Heart left ventricle (tissue), 16 donors: ENCODE data around the gene SH2D2A. TPM values are rescaled to one million over a fixed set of nuclear protein-coding genes. Genes with fewer than 3 reads are reported as not detected.

Experiments used
- ATAC-seq, 4 donors: fragments of 200-7000 bp; cut with Tn5 transposase; one replicate each; pipeline ENCODE4 v1.9.1; 2020 to 2022; ENCODE audit warnings: moderate library complexity in 4 of 4, mild to moderate bottlenecking in 3 of 4, moderate number of reproducible peaks in 1 of 4
- DNase-seq, 5 donors: peaks; one replicate each; pipeline ENCODE4 v3.0.0-alpha.2; 2020
- H3K27ac ChIP-seq, 12 donors: fragments of 200-600 bp; sonication (generic) in 4 of 12; one replicate each; pipeline versions ENCODE4 v1.5.0 to v1.8.0; 2016 to 2022; ENCODE audit warnings: mild to moderate bottlenecking in 2 of 12
- H3K27me3 ChIP-seq, 9 donors: fragments of 200-600 bp; sonication (generic) in 2 of 9; one replicate each; pipeline versions ENCODE4 v1.5.1 to v1.8.0; 2016 to 2022; ENCODE audit warnings: mild to moderate bottlenecking in 3 of 9
- H3K36me3 ChIP-seq, 9 donors: fragments of 200-600 bp; sonication (generic) in 2 of 9; one replicate each; pipeline versions ENCODE4 v1.5.0 to v1.8.0; 2018 to 2022; ENCODE audit warnings: mild to moderate bottlenecking in 2 of 9
- H3K4me1 ChIP-seq, 12 donors: fragments of 200-600 bp; sonication (generic) in 4 of 12; one replicate each; pipeline versions ENCODE4 v1.5.0 to v1.8.0; 2016 to 2022; ENCODE audit warnings: mild to moderate bottlenecking in 3 of 12
- H3K4me3 ChIP-seq, 12 donors: fragments of 200-600 bp; sonication (generic) in 4 of 12; one replicate each; pipeline versions ENCODE4 v1.5.0 to v1.8.0; 2017 to 2022; ENCODE audit warnings: mild to moderate bottlenecking in 9 of 12, moderate library complexity in 4 of 12
- H3K9me3 ChIP-seq, 12 donors: fragments of 200-600 bp; sonication (generic) in 4 of 12; one replicate each; pipeline versions ENCODE4 v1.5.0 to v1.8.0; 2016 to 2022; ENCODE audit warnings: mild to moderate bottlenecking in 1 of 12
- CTCF ChIP-seq, 12 donors: fragments of 200-600 bp; sonication (generic) in 4 of 12; IDR thresholded peaks; one replicate each; pipeline versions ENCODE4 v1.5.0 to v1.8.0; 2018 to 2022; ENCODE audit warnings: antibody characterized with exemption in 12 of 12, mild to moderate bottlenecking in 5 of 12
- POLR2A ChIP-seq, 2 donors: fragments of 450-650 bp; IDR thresholded peaks; one replicate each; pipeline ENCODE4 v1.6.1; 2017; ENCODE audit warnings: antibody characterized with exemption in 2 of 2, mild to moderate bottlenecking in 2 of 2, moderate library complexity in 2 of 2
- WGBS, 4 donors: extraction: QIAGEN DNeasy Blood & Tissue Kit in 2 of 4; methylation state at CpG; one replicate each; pipeline versions ENCODE4 v1.1.5 to v1.1.7; 2013 to 2018; 5-methylcytosine and 5-hydroxymethylcytosine counted together
- intact Hi-C, 10 donors: fragments of 100-400 bp; cut with DNase I; formaldehyde crosslinking; loops; one replicate each; pipeline versions ENCODE4 v1.11.1 to v1.14.2; 2022
- polyA plus RNA-seq, 2 donors: library from polyadenylated mRNA; stranded (reverse); fragments of 200-250 nt; gene quantifications; one replicate each; pipeline ENCODE4 v1.2.3, GENCODE V29; 2013
- total RNA-seq, 9 donors: library from RNA; depleted of rRNA in 2 of 9; stranded (reverse); fragments of >200 nt in 2 of 9; fragmentation: NEBNext Ultra II Directional in 3 of 9; extraction: Animal tissue kit (Norgen Biotek cat#: 25700) in 3 of 9; gene quantifications; one replicate each; pipeline versions ENCODE4 v1.1.0 to v1.2.4, GENCODE V29; 2016 to 2023
- donor health status: ischemic (EF 13 %, LVEDD 7.1; RV severe dilation, severe dysfunction).
- donor health status: healthy with polysubstance abuse.
- donor health status: DM: no; HTN: yes; CAD: no.
- donor health status: DM: no; HTN: no; CAD: no.
- donor health status: ischemic (EF 25% LVEDD 6.9; RV normal size, moderate dysfunction).
- donor health status: ischemic (EF 25% LVEDD 5.7; RV mildly dilated, moderate dysfunction).
- donor health status: healthy.
- donor health status: DM: yes; HTN: yes; CAD: no.
- donor health status: ischemic (EF 35%, LVEDD 5.7; RV mildly dilated, moderate dysfunction).
- donor health status: nonischemic (EF 11% LVEDD 7.7; RV severe dilation, severe dysfunction).
- donor health status: DM: yes; HTN: yes; CAD: no.
- donor health status: PGD.
- donor health status: ischemic (EF 29% LVEDD 5.4; RV normal size, mild dysfunction).
- donor health status: nonischemic (EF 23%, LVEDD 6.1; RV moderate dilation, normal function).

Gene SH2D2A
- total and polyA plus RNA-seq, 11 donors: 0.52 to 8.2 (median 1.1) TPM

- Histone ChIP-seq H3K4me3 (no peak overlapping the region), H3K27me3 (no peaks in the 10 kb centered on the region), H3K9me3 (no peaks in the 10 kb centered on the region), H3K27ac (no peak overlapping the region), H3K4me1 (peaks cover 0 to 61% (median 39%) of the 10 kb centered on the region in 12 donors), H3K36me3 (peaks cover 0 to 32% (median 23%) of the 10 kb centered on the region in 9 donors)
- TF ChIP-seq CTCF (IDR thresholded peaks at IDR 0.05) (no peak), POLR2A (IDR thresholded peaks at IDR 0.05) (no peak)
- WGBS, 4 donors: 62 to 84% (median 77%) methylated on average over 3 of the region's 3 CpGs
- intact Hi-C loops: loop anchor here in 4 of 10 donors (5.0 to 10.0 kb wide), 2 partner anchors 58 to 121 kb away; partner anchors contain the start of genes NTRK1 (in 3 of the 4) and LRRC71 (in 1 of the 4)
- DNase-seq (peak in 1 of 5 donors; percentile 10), ATAC-seq (no peak)
Observed at GRCh38 chr1:156804026-156804425, 12.6 kb downstream of the SH2D2A start.

- TF ChIP-seq CTCF (IDR thresholded peaks at IDR 0.05): no peak
- TF ChIP-seq POLR2A (IDR thresholded peaks at IDR 0.05): no peak
- Histone ChIP-seq H3K4me3 (no peak overlapping the region), H3K36me3 (peaks cover 0 to 40% (median 31%) of the 10 kb centered on the region in 9 donors), H3K4me1 (peaks cover 0 to 61% (median 39%) of the 10 kb centered on the region in 12 donors), H3K27ac (no peak overlapping the region), H3K9me3 (no peaks in the 10 kb centered on the region), H3K27me3 (no peaks in the 10 kb centered on the region)
- DNase-seq (peak in 1 of 5 donors; percentile 22), ATAC-seq (no peak)
- WGBS, 4 donors: 89 to 94% (median 92%) methylated on average over 13 of the region's 13 CpGs
- intact Hi-C loops: loop anchor here in 4 of 10 donors (5.0 to 10.0 kb wide), 2 partner anchors 59 to 122 kb away; partner anchors contain the start of genes NTRK1 (in 3 of the 4) and LRRC71 (in 1 of the 4)
Observed at GRCh38 chr1:156803086-156803851, 13.4 kb downstream of the SH2D2A start.

GRCh38 chr1:156802421-156802935, 14.2 kb downstream of the SH2D2A start:
- no peaks in the 10 kb centered on the region for H3K27me3 ChIP-seq
- TF ChIP-seq CTCF (IDR thresholded peaks at IDR 0.05) (no peak), POLR2A (IDR thresholded peaks at IDR 0.05) (no peak)
- no peak for ATAC-seq
- no peak overlapping the region for H3K4me3 ChIP-seq
- peak in 1 of 5 donors; percentile 24 for DNase-seq
- H3K36me3 ChIP-seq: peaks cover 3 to 48% (median 39%) of the 10 kb centered on the region in 9 donors
- H3K27ac ChIP-seq: peak overlapping the region in 1 of 12 donors; percentile 1
- WGBS, 4 donors: 91 to 97% (median 95%) methylated on average over 8 of the region's 8 CpGs
- H3K4me1 ChIP-seq: peaks cover 0 to 60% (median 39%) of the 10 kb centered on the region in 12 donors
- intact Hi-C loops: loop anchor here in 4 of 10 donors (5.0 to 10.0 kb wide), 2 partner anchors 60 to 122 kb away; partner anchors contain the start of genes NTRK1 (in 3 of the 4) and LRRC71 (in 1 of the 4)
- no peaks in the 10 kb centered on the region for H3K9me3 ChIP-seq
